Mammary epithelial cell (primary cell): ENCODE results near the gene CASP14.

Experiments used
- CTCF ChIP-seq, 2 donors: IDR thresholded peaks in 1 of 2; conservative IDR thresholded peaks in 1 of 2; 2 replicates each; pipeline ENCODE4 v1.5.1; 2011 to 2012; ENCODE audit warnings: inconsistent platforms in 2 of 2, low read length in 2 of 2, mild to moderate bottlenecking in 2 of 2, control low read depth in 1 of 2, low read depth in 1 of 2; ENCODE audit not compliant: insufficient read depth in 1 of 2; ENCODE audit errors: extremely low read depth in 1 of 2
- EZH2 ChIP-seq: IDR thresholded peaks from 2 replicates; pipeline ENCODE4 v1.6.1; 2012; ENCODE audit warnings: low read length, inconsistent platforms, borderline replicate concordance

GRCh38 chr19:15075806-15076205 is 26.5 kb downstream of the CASP14 start:
- no peak for TF ChIP-seq CTCF (conservative IDR thresholded peaks at IDR 0.05 in 1 of 2, IDR thresholded peaks at IDR 0.05 in 1 of 2; ENCODE audit: extremely low read depth in 1 of 2, insufficient read depth in 1 of 2, low read depth in 1 of 2, low read length in 2 of 2)
- TF ChIP-seq EZH2, result no peak
